Activated naive CD8-positive, alpha-beta T cell treated with anti-CD3 and anti-CD28 coated beads, Interleukin-2, amount 10 ng/mL, durations not matched to agents 7 days and 5 days (primary cell): Measurements from ENCODE around the gene RXFP4. TPM values are rescaled to one million over a fixed set of nuclear protein-coding genes. Genes with fewer than 3 reads are reported as not detected.

ENCODE experiments used
- ATAC-seq: fragments of 150-1000 bp; cut with Tn5 transposase; one replicate; pipeline ENCODE4 v1.10.0; 2021; ENCODE audit warnings: low read depth, moderate library complexity
- POLR2A ChIA-PET: fragments of 350-600 bp; sonication (Branson Sonifier 250); formaldehyde crosslinking; loops from one replicate; lab custom pipeline; 2021; ENCODE audit warnings: antibody characterized with exemption; lab: Charles Lee
- DNase-seq: peaks from one replicate; pipeline ENCODE4 v3.0.0; 2021
- H3K27ac Mint-ChIP-seq: one replicate; pipeline ENCODE4 v1.8.0; 2022; ENCODE audit warnings: mild to moderate bottlenecking, mixed read lengths
- H3K27me3 Mint-ChIP-seq: one replicate; pipeline ENCODE4 v1.8.0; 2022; ENCODE audit warnings: mild to moderate bottlenecking, moderate library complexity, mixed read lengths
- H3K36me3 Mint-ChIP-seq: one replicate; pipeline ENCODE4 v1.8.0; 2021; ENCODE audit warnings: mild to moderate bottlenecking, mixed read lengths
- H3K4me1 Mint-ChIP-seq: one replicate; pipeline ENCODE4 v1.8.0; 2021; ENCODE audit warnings: mixed read lengths
- H3K4me3 Mint-ChIP-seq: one replicate; pipeline ENCODE4 v1.8.0; 2022; ENCODE audit warnings: mild to moderate bottlenecking, moderate library complexity, mixed read lengths
- H3K9me3 Mint-ChIP-seq: one replicate; pipeline ENCODE4 v1.8.0; 2021; ENCODE audit warnings: mixed read lengths
- total RNA-seq, 2 experiments: library from RNA; stranded (reverse); gene quantifications; one replicate each; pipeline ENCODE4 v1.2.3, GENCODE V29; 2021

RXFP4 gene
- total RNA-seq, 2 experiments from 2014 or later: 0.26 TPM; not detected in 1

DNA sequence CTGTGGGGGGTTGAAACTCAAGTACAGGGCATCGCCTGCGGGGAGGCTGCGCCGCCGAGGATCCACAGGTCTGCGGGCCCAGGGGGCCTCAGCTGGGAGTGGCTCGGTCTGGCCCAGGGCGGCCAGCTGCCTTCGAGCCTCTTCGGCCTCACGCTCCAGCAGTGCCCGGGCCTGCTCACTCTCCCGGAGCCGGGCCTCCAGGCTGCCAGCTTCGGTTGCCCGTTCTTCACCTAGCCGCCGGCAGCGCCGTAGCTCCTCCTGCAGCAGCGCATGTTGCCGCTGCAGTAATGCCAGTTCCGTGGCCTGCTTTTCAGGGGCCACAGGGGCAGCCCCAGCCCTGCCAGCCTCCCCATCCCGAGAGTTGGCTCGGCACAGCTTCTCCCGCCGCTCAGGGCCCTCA, 9.4 kb downstream of the RXFP4 start:
- no peak overlapping the region for H3K27ac Mint-ChIP-seq
- DNase-seq (no peak), ATAC-seq (no peak)
- H3K36me3 Mint-ChIP-seq: peaks cover 41% of the 10 kb centered on the region
- H3K9me3 Mint-ChIP-seq: no peaks in the 10 kb centered on the region
- H3K4me3 Mint-ChIP-seq: no peak overlapping the region
- no peaks in the 10 kb centered on the region for H3K27me3 Mint-ChIP-seq
- peaks cover 19% of the 10 kb centered on the region for H3K4me1 Mint-ChIP-seq
- POLR2A ChIA-PET: interaction anchor here (0.9 to 1.1 kb wide), 3 partner anchors 12 to 26 kb away, joined by 3 to 4 read pairs (median 3); no protein-coding TSS in a partner anchor

DNA sequence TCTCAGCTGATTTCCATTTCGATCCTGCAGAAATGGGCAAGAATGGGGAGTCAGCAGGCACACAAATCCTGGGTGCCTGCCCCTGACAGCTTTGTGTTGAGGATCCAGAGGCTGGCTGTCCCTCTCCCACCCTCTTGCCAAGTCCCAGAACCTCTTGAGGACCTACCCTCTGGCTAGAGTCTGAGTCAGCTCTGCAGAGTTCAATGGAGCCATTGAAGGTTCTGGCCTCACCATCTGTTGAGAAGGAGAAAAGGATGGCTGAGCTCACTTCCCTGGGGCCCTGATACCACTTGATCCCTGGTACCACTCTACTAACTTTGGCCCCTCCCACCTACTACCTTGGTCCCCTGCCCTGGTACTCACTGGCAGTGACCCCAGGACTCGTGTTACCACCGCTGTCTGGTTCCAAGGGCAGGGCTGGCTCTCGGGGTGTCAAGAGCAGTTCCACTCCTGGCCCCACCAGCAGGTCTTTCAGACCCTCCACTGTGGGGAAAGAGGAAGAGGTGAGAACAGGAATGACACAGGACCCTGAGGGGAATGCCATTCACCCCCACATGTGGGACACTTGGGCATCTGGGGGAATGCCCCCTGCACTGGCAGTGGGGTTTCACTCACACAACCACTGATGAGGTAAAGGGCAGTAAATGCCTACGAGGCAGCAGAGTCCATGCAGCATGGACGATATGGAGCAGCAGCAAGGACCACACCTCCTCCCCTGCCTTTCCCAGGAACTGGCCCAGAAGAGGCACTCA, 10.5 kb downstream of the RXFP4 start:
- Mint-ChIP-seq H3K9me3 (no peaks in the 10 kb centered on the region), H3K27me3 (no peaks in the 10 kb centered on the region), H3K36me3 (peaks cover 34% of the 10 kb centered on the region), H3K4me3 (no peak overlapping the region), H3K27ac (peak overlapping the region; percentile 30), H3K4me1 (peaks cover 9% of the 10 kb centered on the region)
- POLR2A ChIA-PET: interaction anchor here (0.5 to 1.1 kb wide), 5 partner anchors 9 to 184 kb away, joined by 3 to 4 read pairs (median 3); no protein-coding TSS in a partner anchor
- no peak for DNase-seq
- ATAC-seq: no peak

DNA sequence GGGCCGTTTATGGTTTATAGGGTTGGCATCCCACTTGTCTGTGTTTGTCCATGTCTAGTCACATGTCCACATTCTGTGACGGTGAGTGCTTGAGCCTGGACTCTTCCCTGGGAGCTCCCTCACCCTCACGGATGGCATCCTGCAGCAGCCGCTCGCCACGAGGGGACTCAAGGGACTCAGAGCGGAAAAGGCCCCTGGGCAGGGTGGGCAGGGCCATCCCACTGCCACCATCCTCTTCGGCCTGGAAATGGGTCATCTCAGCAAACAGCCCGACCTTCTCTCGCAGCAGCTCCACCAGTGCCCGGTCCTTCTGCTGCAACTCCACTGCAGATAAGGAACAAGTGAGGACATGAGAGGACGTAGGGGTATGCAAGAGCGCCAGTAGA, 11.1 kb downstream of the RXFP4 start:
- Mint-ChIP-seq H3K27me3 (no peaks in the 10 kb centered on the region), H3K36me3 (peaks cover 37% of the 10 kb centered on the region), H3K9me3 (no peaks in the 10 kb centered on the region), H3K4me1 (peaks cover 4% of the 10 kb centered on the region), H3K4me3 (no peak overlapping the region), H3K27ac (no peak overlapping the region)
- POLR2A ChIA-PET: interaction anchor here (0.5 kb wide), 1 partner anchor 185 kb away, joined by 3 read pairs; no protein-coding TSS in a partner anchor
- DNase-seq: no peak
- ATAC-seq: no peak

DNA sequence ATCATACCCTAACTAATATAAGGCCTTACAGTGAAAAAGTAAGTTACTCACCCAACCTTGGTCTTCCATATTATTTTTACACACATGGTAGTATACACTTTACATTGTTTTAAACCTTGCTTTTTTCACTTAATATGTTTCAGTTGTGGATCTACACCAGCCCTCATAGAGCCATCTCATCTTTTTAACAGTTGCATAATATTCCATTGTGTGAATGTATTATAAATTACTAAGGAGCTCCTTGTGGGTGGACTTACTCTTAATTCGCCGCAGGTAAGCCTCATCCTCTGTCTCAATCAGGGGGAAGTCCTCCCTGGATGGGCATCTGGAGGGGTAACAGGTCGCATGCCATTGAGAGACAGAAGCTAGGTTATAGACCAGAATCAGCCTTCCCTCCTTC, 13.2 kb downstream of the RXFP4 start:
- DNase-seq (no peak), ATAC-seq (no peak)
- H3K27me3 Mint-ChIP-seq: no peaks in the 10 kb centered on the region
- no peak overlapping the region for H3K4me3 Mint-ChIP-seq
- no peak overlapping the region for H3K27ac Mint-ChIP-seq
- POLR2A ChIA-PET: interaction anchor here (0.7 kb wide), 1 partner anchor 13 kb away, joined by 4 read pairs; no protein-coding TSS in a partner anchor
- H3K9me3 Mint-ChIP-seq: no peaks in the 10 kb centered on the region
- peaks cover 2% of the 10 kb centered on the region for H3K4me1 Mint-ChIP-seq
- H3K36me3 Mint-ChIP-seq: peaks cover 44% of the 10 kb centered on the region

DNA sequence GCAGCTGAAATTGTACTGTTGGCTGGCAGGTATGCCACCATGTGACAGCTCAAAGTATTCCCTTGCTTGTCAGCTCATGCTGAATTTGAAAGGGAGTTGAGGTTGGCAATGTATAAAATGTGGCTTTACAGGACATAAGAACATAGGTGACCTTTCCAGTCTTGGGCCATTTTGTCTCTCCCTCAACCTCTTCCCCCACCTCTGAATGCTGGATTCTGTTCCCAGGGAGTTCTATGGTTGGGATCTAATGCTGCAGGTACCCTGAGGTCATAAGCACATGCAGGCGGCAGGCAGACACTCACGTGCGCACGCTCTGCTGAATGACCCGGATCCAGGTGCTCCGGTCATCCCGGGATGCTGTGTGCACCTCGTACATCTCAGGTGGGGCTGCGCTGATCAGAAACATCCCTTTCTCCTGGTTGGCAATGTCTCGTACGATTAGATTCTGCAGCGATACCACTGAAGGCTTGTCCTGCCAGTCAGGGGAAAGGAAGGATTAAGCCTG, 16.0 kb downstream of the RXFP4 start:
- Mint-ChIP-seq H3K27ac (no peak overlapping the region), H3K4me1 (peaks cover 4% of the 10 kb centered on the region), H3K36me3 (peaks cover 37% of the 10 kb centered on the region)

DNA sequence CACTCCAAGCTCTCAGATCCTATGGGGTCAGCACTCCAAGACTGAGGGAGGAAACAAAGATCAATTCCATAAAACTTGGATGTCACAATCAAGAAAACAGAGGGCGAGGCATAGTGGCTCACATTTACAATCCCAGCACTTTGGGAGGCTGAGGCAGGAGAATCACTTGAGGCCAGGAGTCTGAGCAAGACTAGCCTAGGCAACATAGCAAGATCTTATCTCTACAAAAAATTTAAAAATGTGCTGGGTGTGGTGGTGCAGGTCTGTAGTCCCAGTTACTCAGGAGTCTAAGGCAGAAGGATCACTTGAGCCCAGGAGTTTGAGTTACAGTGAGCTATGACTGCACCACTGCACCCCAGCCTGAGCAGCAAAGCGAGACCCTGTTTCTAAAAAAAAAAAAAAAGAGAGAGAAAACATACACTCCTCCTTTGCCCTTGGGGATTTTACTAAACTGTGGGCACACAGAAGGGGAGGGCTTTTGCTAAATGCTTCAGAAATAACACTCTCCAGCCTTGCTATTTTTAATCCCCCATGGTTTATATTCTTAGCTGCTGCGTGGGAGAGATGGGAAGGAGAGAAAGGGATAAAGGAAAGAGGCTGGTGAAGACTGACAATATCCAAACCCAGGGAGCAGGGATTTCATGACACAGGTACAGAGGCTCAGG, 18.8 kb downstream of the RXFP4 start:
- DNase-seq (no peak), ATAC-seq (no peak)
- Mint-ChIP-seq H3K27me3 (no peaks in the 10 kb centered on the region), H3K9me3 (no peaks in the 10 kb centered on the region), H3K27ac (peak overlapping the region; percentile 62), H3K36me3 (peaks cover 34% of the 10 kb centered on the region), H3K4me1 (peaks cover 11% of the 10 kb centered on the region), H3K4me3 (no peak overlapping the region)
- POLR2A ChIA-PET: interaction anchor here (0.7 to 4.8 kb wide), 4 partner anchors 9 to 27 kb away, joined by 4 to 22 read pairs (median 4); partner anchors contain the start of gene ARHGEF2

More for the DNA sequence above, 16.0 kb downstream of the RXFP4 start:
- POLR2A ChIA-PET: interaction anchor here (0.6 to 2.7 kb wide), 4 partner anchors 11 to 31 kb away, joined by 4 to 12 read pairs (median 5); partner anchors contain the start of gene ARHGEF2
- Mint-ChIP-seq H3K4me3 (no peak overlapping the region), H3K27me3 (no peaks in the 10 kb centered on the region), H3K9me3 (no peaks in the 10 kb centered on the region)
- ATAC-seq (no peak), DNase-seq (no peak)

DNA sequence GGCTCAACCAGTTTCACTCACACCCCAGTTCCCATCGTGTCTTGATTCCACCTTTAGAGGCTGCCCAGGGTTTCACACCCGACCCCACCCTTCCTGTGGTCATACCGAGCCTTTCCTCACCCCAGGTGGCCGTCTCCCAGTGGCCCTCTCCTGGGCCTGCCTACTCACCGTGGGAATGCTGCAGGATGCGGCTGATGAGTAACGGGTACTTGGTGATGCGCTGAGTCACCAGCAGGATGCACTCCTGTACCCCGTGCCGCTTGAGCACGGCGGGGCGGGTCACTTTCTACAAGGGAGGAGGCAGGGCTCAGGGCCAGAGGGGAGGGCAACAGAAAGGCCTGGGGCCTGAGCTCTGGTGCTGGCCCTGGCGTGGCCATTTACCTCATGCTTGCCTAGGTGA, 20.5 kb downstream of the RXFP4 start:
- ATAC-seq (no peak), DNase-seq (no peak)
- POLR2A ChIA-PET: interaction anchor here (0.8 to 4.8 kb wide), 2 partner anchors 11 to 15 kb away, joined by 3 to 22 read pairs; partner anchors contain the start of gene ARHGEF2
- peaks cover 20% of the 10 kb centered on the region for H3K4me1 Mint-ChIP-seq
- no peaks in the 10 kb centered on the region for H3K9me3 Mint-ChIP-seq
- no peaks in the 10 kb centered on the region for H3K27me3 Mint-ChIP-seq
- peak overlapping the region; percentile 56 for H3K27ac Mint-ChIP-seq
- no peak overlapping the region for H3K4me3 Mint-ChIP-seq
- H3K36me3 Mint-ChIP-seq: peaks cover 38% of the 10 kb centered on the region

DNA sequence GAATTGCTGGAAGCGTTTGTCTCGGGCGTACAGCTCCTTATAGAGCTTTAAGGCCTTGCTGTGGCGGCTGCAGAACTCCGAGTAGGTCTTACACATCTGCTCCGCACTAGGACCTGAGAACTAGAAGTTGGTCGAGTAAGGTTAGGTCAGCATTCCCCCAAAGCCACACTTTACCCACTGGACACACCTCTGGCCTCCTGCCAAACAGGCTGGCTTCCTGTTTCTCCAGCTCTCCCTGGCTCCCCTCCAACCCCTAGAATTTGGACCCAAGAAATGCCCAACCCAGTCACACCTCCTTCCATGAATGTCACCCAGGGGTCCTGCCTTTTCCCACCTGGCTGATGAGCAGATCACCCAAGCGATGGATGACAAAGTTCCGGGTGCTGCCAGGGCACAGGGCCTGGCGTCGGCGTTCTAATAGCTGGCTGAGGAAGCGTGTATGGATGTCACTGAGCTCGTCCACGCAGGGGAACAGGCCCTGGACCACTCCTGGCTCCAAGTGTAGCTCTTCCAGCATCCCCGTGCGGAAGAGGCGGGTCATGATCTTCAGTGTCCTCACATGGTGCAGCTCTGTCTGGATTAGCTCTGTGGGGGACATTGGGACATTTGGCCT, 21.3 kb downstream of the RXFP4 start:
- POLR2A ChIA-PET: interaction anchor here (0.7 to 4.8 kb wide), 3 partner anchors 12 to 17 kb away, joined by 3 to 22 read pairs (median 3); partner anchors contain the start of gene ARHGEF2
- Mint-ChIP-seq H3K27ac (no peak overlapping the region), H3K4me1 (peaks cover 26% of the 10 kb centered on the region), H3K36me3 (peaks cover 36% of the 10 kb centered on the region), H3K9me3 (no peaks in the 10 kb centered on the region), H3K27me3 (no peaks in the 10 kb centered on the region), H3K4me3 (no peak overlapping the region)
- no peak for DNase-seq
- ATAC-seq: no peak

DNA sequence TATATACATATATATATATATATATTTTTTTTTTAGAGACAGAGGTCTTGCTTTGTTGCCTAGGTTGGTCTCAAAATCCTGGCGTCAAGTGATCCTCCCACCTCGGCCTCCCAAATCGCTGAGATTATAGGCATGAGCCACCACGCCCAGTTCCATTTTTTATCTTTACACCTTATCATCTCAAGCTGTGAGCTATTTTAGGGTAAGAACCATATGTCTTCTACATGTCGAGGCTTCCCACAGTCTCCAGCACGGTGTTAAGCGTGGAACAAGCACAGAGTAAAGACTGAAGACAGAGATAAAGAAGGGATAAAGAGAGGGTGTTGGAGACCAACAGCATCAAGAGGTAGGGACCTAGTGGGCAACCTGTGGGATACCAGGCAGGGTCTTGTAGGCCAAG, 22.8 kb downstream of the RXFP4 start:
- peaks cover 41% of the 10 kb centered on the region for H3K4me1 Mint-ChIP-seq
- H3K9me3 Mint-ChIP-seq: no peaks in the 10 kb centered on the region
- no peak for DNase-seq
- H3K36me3 Mint-ChIP-seq: peaks cover 34% of the 10 kb centered on the region
- no peak overlapping the region for H3K4me3 Mint-ChIP-seq
- POLR2A ChIA-PET: interaction anchor here (4.8 kb wide), 1 partner anchor 13 kb away, joined by 22 read pairs; the partner anchor contains the start of gene ARHGEF2
- H3K27me3 Mint-ChIP-seq: no peaks in the 10 kb centered on the region
- no peak overlapping the region for H3K27ac Mint-ChIP-seq
- no peak for ATAC-seq

DNA sequence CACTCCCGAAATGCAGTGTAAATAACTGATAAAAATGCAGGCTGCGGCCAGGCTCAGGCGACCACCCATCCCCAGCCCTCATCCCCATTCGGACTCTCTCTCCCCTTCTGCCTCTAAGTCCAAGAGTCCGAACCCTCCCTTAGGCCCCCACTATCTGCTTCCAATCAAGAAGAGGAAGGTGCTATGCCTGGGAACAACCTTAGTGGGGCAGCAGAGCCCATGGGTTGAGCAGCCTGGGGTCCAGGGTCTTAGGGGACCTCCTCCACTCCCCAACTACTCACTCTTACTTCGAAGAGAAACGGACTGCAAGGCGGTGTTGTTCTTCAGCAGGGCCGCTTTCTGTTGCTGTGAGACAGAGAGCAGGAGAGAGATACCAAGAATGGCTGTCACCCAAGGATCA, 24.7 kb downstream of the RXFP4 start:
- peak overlapping the region; percentile 96 for H3K27ac Mint-ChIP-seq
- no peaks in the 10 kb centered on the region for H3K27me3 Mint-ChIP-seq
- DNase-seq (no peak), ATAC-seq (no peak)
- peaks cover 35% of the 10 kb centered on the region for H3K36me3 Mint-ChIP-seq
- H3K4me3 Mint-ChIP-seq: peak overlapping the region; percentile 22
- peaks cover 55% of the 10 kb centered on the region for H3K4me1 Mint-ChIP-seq
- no peaks in the 10 kb centered on the region for H3K9me3 Mint-ChIP-seq
- POLR2A ChIA-PET: interaction anchor here (1.1 to 1.4 kb wide), 3 partner anchors 9 to 32 kb away, joined by 3 to 5 read pairs (median 3); partner anchors contain the start of genes ARHGEF2 and KHDC4

DNA sequence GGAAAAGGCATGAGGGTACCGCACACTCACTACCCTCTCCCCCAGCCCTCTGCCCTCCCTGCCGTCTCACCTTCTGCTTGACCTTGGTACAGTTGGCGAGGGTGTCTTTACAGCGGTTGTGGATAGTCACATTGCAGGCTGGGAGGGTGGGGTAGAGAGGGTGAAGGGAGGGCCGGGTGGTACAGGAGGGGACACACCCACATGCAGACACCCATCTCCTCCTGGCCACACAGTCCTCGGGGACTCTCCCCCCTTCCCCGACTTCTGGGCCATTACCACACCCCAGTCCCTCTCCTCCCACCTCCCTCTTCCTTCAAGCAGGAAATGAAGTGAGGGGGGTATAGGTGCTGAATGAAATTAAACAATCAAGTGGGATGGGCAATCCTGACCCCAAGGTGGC, 25.3 kb downstream of the RXFP4 start:
- Mint-ChIP-seq H3K4me3 (peak overlapping the region; percentile 25), H3K27ac (peak overlapping the region; percentile 96), H3K9me3 (no peaks in the 10 kb centered on the region), H3K27me3 (no peaks in the 10 kb centered on the region), H3K36me3 (peaks cover 31% of the 10 kb centered on the region), H3K4me1 (peaks cover 59% of the 10 kb centered on the region)
- DNase-seq: no peak
- ATAC-seq: peak; percentile 8
- POLR2A ChIA-PET: interaction anchor here (1.2 to 3.1 kb wide), 5 partner anchors 8 to 33 kb away, joined by 3 to 34 read pairs (median 4); partner anchors contain the start of genes ARHGEF2 and KHDC4

DNA sequence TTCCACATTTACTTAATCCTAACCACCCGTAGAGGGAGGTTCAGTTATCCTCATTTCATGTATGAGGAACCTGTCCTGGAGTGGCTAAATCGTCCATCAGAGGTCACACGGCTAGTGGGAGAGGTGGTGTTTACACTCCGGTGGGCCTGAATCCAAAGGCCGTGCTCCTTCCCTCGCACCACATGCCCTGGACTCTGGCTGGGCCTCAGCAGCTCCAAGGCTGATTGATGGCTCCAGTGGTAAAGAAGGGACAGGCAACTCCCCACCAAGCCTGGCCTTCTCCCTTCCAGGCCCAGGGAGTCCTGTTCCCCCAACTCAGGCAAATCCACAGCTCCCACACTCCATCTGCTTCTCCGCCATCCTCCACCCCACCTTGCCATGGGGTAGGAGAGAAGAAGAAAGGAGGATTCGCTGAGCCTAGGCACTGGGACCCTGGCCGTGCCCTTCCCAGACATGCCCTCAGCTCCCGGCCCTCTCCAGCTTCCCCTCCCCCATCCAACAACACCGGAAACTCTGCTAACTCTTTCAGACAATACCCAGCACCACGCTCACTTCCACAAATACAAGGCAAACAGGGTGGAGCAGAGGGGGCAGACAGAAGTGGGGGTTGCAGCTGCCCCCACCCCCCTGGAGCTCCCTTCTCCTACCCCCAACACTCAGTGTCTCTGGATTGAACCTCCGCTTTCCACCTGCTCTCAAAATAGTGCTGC, 26.1 kb downstream of the RXFP4 start:
- Mint-ChIP-seq H3K36me3 (peaks cover 27% of the 10 kb centered on the region), H3K27me3 (no peaks in the 10 kb centered on the region), H3K4me1 (peaks cover 65% of the 10 kb centered on the region), H3K9me3 (no peaks in the 10 kb centered on the region), H3K4me3 (peak overlapping the region; percentile 79), H3K27ac (peak overlapping the region; percentile 96)
- DNase-seq: no peak
- POLR2A ChIA-PET: interaction anchor here (0.6 to 3.1 kb wide), 12 partner anchors 7 to 33 kb away, joined by 3 to 34 read pairs (median 4); partner anchors contain the start of genes ARHGEF2 and KHDC4
- ATAC-seq: peak; percentile 55
